ENCODE data around the gene MMAB.

DNA sequence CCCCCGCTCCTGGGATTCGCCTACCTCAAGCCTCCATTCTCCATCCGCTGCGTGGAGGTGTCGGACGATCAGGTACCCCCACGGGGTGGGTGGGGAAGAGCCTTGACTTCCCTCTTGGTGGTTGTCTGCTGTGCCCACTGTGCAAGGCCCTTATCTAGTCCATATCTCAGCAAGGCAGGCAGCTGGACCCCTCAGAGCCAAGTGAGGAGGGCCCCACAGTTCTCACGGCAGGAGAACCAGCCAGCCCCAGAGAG lies 39.9 kb downstream of the MMAB start:
- TF ChIP-seq EZH2 (IDR thresholded peaks at IDR 0.05; ENCODE audit: insufficient read depth, poor library complexity, severe bottlenecking) (no peak), EZH2phosphoT487 (IDR thresholded peaks at IDR 0.05; ENCODE audit: insufficient read depth, low read depth) (no peak)

Data from GM23248 (cell line).